ENCODE data around the gene RYR1.

DNA sequence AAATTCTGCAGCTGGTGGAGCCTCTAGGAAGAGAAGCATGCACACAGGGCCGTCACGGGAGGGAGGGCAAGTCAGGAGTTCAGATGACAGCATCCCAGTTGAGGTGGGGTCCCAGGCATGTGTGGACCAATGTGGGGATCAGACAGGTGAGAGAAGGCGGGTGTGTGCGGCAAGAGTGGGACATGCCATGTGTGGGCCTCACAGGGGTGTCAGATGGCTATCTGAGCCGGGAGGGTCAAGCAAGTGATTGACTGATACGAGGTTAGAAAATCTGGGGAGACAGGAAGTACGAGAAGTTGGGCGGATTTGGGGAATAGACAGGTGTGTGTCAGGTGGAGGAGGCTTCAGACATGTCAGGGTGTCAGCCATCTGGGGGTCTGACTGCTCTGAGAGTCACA is 16.3 kb upstream of the RYR1 start:
- TF ChIP-seq ZFP69B (tag by site-specific recombination; IDR thresholded peaks at IDR 0.05) (no peak), YY1 (tag by site-specific recombination; IDR thresholded peaks at IDR 0.05) (no peak), ZNF274 (IDR thresholded peaks at IDR 0.05; ENCODE audit: low read length) (no peak), ZNF274 (tag by site-specific recombination; IDR thresholded peaks at IDR 0.05; ENCODE audit: borderline replicate concordance) (no peak), ZNF670 (tag by site-specific recombination; IDR thresholded peaks at IDR 0.05; ENCODE audit: low read depth) (no peak), ZBTB7A (tag by site-specific recombination; IDR thresholded peaks at IDR 0.05; ENCODE audit: low read depth) (no peak), ZNF394 (tag by site-specific recombination; IDR thresholded peaks at IDR 0.05; ENCODE audit: borderline replicate concordance) (no peak), ZNF558 (tag by site-specific recombination; IDR thresholded peaks at IDR 0.05) (no peak), ZNF157 (tag by site-specific recombination; IDR thresholded peaks at IDR 0.05) (no peak), ZNF23 (tag by site-specific recombination; IDR thresholded peaks at IDR 0.05; ENCODE audit: borderline replicate concordance) (no peak), GLIS1 (tag by site-specific recombination; IDR thresholded peaks at IDR 0.05) (no peak), ZSCAN23 (tag by site-specific recombination; IDR thresholded peaks at IDR 0.05) (no peak)
- TF ChIP-seq, protein P1, sequence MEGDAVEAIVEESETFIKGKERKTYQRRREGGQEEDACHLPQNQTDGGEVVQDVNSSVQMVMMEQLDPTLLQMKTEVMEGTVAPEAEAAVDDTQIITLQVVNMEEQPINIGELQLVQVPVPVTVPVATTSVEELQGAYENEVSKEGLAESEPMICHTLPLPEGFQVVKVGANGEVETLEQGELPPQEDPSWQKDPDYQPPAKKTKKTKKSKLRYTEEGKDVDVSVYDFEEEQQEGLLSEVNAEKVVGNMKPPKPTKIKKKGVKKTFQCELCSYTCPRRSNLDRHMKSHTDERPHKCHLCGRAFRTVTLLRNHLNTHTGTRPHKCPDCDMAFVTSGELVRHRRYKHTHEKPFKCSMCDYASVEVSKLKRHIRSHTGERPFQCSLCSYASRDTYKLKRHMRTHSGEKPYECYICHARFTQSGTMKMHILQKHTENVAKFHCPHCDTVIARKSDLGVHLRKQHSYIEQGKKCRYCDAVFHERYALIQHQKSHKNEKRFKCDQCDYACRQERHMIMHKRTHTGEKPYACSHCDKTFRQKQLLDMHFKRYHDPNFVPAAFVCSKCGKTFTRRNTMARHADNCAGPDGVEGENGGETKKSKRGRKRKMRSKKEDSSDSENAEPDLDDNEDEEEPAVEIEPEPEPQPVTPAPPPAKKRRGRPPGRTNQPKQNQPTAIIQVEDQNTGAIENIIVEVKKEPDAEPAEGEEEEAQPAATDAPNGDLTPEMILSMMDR (tag by site-specific recombination; IDR thresholded peaks at IDR 0.05), result no peak
- TF ChIP-seq, protein P2, sequence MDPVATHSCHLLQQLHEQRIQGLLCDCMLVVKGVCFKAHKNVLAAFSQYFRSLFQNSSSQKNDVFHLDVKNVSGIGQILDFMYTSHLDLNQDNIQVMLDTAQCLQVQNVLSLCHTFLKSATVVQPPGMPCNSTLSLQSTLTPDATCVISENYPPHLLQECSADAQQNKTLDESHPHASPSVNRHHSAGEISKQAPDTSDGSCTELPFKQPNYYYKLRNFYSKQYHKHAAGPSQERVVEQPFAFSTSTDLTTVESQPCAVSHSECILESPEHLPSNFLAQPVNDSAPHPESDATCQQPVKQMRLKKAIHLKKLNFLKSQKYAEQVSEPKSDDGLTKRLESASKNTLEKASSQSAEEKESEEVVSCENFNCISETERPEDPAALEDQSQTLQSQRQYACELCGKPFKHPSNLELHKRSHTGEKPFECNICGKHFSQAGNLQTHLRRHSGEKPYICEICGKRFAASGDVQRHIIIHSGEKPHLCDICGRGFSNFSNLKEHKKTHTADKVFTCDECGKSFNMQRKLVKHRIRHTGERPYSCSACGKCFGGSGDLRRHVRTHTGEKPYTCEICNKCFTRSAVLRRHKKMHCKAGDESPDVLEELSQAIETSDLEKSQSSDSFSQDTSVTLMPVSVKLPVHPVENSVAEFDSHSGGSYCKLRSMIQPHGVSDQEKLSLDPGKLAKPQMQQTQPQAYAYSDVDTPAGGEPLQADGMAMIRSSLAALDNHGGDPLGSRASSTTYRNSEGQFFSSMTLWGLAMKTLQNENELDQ (tag by site-specific recombination; IDR thresholded peaks at IDR 0.05; ENCODE audit: low read depth), result no peak
- TF ChIP-seq, protein P3, sequence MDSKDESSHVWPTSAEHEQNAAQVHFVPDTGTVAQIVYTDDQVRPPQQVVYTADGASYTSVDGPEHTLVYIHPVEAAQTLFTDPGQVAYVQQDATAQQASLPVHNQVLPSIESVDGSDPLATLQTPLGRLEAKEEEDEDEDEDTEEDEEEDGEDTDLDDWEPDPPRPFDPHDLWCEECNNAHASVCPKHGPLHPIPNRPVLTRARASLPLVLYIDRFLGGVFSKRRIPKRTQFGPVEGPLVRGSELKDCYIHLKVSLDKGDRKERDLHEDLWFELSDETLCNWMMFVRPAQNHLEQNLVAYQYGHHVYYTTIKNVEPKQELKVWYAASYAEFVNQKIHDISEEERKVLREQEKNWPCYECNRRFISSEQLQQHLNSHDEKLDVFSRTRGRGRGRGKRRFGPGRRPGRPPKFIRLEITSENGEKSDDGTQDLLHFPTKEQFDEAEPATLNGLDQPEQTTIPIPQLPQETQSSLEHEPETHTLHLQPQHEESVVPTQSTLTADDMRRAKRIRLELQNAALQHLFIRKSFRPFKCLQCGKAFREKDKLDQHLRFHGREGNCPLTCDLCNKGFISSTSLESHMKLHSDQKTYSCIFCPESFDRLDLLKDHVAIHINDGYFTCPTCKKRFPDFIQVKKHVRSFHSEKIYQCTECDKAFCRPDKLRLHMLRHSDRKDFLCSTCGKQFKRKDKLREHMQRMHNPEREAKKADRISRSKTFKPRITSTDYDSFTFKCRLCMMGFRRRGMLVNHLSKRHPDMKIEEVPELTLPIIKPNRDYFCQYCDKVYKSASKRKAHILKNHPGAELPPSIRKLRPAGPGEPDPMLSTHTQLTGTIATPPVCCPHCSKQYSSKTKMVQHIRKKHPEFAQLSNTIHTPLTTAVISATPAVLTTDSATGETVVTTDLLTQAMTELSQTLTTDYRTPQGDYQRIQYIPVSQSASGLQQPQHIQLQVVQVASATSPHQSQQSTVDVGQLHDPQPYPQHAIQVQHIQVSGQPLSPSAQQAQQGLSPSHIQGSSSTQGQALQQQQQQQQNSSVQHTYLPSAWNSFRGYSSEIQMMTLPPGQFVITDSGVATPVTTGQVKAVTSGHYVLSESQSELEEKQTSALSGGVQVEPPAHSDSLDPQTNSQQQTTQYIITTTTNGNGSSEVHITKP (tag by site-specific recombination; IDR thresholded peaks at IDR 0.05), result peak; percentile 53

Measured in HEK293 (cell line).